Measurements from ENCODE around the gene STXBP4.

STXBP4 gene

DNA sequence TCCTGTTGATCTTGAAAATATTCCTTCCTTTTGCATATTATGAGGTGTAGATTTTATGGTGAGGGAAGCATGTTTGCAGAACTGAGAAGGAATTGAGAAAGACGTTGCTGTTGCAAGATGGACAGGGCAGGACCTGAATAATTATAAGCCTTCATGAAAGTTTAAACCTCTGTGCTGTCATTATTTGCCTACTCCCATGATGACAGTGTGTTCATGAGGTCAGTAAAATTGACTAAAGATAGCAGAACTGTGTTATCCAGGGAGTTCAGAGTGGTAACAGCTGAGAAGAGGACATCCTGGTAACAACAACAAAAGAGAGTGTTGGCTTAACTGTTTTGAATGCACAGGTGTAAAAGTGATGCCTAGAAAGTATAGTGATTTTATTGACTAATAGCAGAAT, 250.9 kb downstream of the STXBP4 start:
- no peak for DNase-seq (ENCODE audit: low read depth, low spot score)

DNA sequence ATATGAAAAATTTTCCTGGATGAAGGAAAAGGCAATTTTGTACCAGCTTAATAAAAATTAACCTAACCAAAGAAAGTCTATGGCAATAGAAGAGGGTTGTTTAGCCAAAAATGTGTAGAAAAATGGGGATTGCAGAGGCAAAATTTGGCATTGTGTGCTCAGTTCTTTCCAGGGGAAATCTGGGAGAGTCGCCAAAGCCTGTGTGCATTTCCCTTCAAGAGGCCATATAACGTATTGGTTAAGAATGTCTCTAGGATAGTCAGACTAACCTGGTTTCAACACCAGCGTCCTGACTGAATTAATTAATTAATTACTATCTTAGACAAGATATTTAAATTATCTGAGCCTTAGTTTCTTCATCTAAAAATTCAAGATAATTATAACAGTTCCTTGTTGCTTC, 251.4 kb downstream of the STXBP4 start:
- no peak for DNase-seq (ENCODE audit: low read depth, low spot score)
